T-cell (primary cell): ENCODE results near the gene PPP1R8. TPM values are rescaled to one million over a fixed set of nuclear protein-coding genes. Genes with fewer than 3 reads are reported as not detected.
A peak's percentile ranks its signal among the peaks of the same experiment; 100 is the strongest.

Experiments used
- ATAC-seq, 4 experiments: fragments of 200-7000 bp in 3 of 4; fragments of 150-1000 bp in 1 of 4; cut with Tn5 transposase; replicated peaks in 1 of 4; 1 replicate in 3 of 4; 2 replicates in 1 of 4; pipeline ENCODE4 v1.10.0; 2021; ENCODE audit warnings: moderate library complexity in 3 of 4, mild to moderate bottlenecking in 2 of 4, moderate number of reproducible peaks in 1 of 4
- CTCF ChIA-PET, 2 donors: fragments of 300-600 bp; sonication (Branson Sonifier 250); formaldehyde crosslinking; loops; one replicate each; lab custom pipeline; 2022; ENCODE audit warnings: antibody characterized with exemption in 2 of 2; lab: Charles Lee
- POLR2A ChIA-PET, 2 donors: fragments of 300-600 bp; sonication (Branson Sonifier 250); formaldehyde crosslinking; loops; one replicate each; lab custom pipeline; 2022; ENCODE audit warnings: antibody characterized with exemption in 2 of 2; lab: Charles Lee
- DNase-seq, 35 experiments: peaks; one replicate each; pipeline versions ENCODE4 v3.0.0 to v3.0.0-alpha.2; 2013 to 2023
- H3K27ac ChIP-seq: one replicate; pipeline ENCODE4 v1.5.1; 2013; ENCODE audit warnings: low read length
- H3K27me3 ChIP-seq, 2 experiments: replicated peaks in 1 of 2; 1 replicate in 1 of 2; 2 replicates in 1 of 2; pipeline versions ENCODE4 v1.6.1 to v1.7.0; 2013; ENCODE audit warnings: low read length in 1 of 2, mixed read lengths in 1 of 2; ENCODE audit not compliant: control insufficient read depth in 2 of 2, insufficient read depth in 2 of 2; ENCODE audit errors: extremely low read depth in 1 of 2
- H3K36me3 ChIP-seq, 2 donors: 1 replicate in 1 of 2; 2 replicates in 1 of 2; pipeline versions ENCODE4 v1.6.1 to v1.7.0; 2013; ENCODE audit warnings: low read length in 1 of 2; ENCODE audit not compliant: control insufficient read depth in 2 of 2, insufficient read depth in 1 of 2; ENCODE audit errors: extremely low read depth in 1 of 2
- H3K4me1 ChIP-seq, 2 experiments: 1 replicate in 1 of 2; 2 replicates in 1 of 2; pipeline versions ENCODE4 v1.6.1 to v1.7.0; 2013; ENCODE audit warnings: low read length in 2 of 2, mixed read lengths in 1 of 2; ENCODE audit not compliant: insufficient read depth in 2 of 2, control insufficient read depth in 1 of 2; ENCODE audit errors: extremely low read depth in 1 of 2
- H3K4me3 ChIP-seq, 2 donors: 1 replicate in 1 of 2; 2 replicates in 1 of 2; pipeline versions ENCODE4 v1.5.1 to v1.7.0; 2013; ENCODE audit warnings: mild to moderate bottlenecking in 2 of 2, low read length in 1 of 2, moderate library complexity in 1 of 2; ENCODE audit not compliant: control insufficient read depth in 1 of 2; ENCODE audit errors: extremely low read depth in 1 of 2
- H3K9me3 ChIP-seq: 2 replicates; pipeline ENCODE4 v1.7.0; 2013
- H3K27ac Mint-ChIP-seq, 2 donors: one replicate each; pipeline ENCODE4 v1.8.0; 2020 to 2021; ENCODE audit warnings: mild to moderate bottlenecking in 2 of 2, mixed read lengths in 2 of 2
- H3K27me3 Mint-ChIP-seq, 2 donors: one replicate each; pipeline ENCODE4 v1.8.0; 2021 to 2022; ENCODE audit warnings: mixed read lengths in 2 of 2
- H3K36me3 Mint-ChIP-seq: one replicate; pipeline ENCODE4 v1.8.0; 2021; ENCODE audit warnings: mixed read lengths
- H3K4me1 Mint-ChIP-seq, 3 donors: one replicate each; pipeline ENCODE4 v1.8.0; 2020 to 2022; ENCODE audit warnings: mixed read lengths in 3 of 3, mild to moderate bottlenecking in 1 of 3
- H3K4me3 Mint-ChIP-seq, 3 donors: one replicate each; pipeline ENCODE4 v1.8.0; 2020 to 2022; ENCODE audit warnings: mild to moderate bottlenecking in 3 of 3, mixed read lengths in 3 of 3, moderate library complexity in 3 of 3
- H3K9me3 Mint-ChIP-seq, 3 donors: one replicate each; pipeline ENCODE4 v1.8.0; 2020 to 2022; ENCODE audit warnings: mixed read lengths in 3 of 3
- WGBS: methylation state at CpG from one replicate; pipeline ENCODE4 v1.1.5; 2013; ENCODE audit warnings: missing lambda C conversion rate; ENCODE audit not compliant: insufficient coverage; 5-methylcytosine and 5-hydroxymethylcytosine counted together
- total RNA-seq, 35 experiments: library from RNA in 6 of 35; stranded (reverse) in 6 of 35; fragments of 120-200 nt in 1 of 35; gene quantifications; one replicate each; pipeline versions ENCODE4 v1.2.1 to v1.2.4 and lab custom pipeline; 2013 to 2026

The PPP1R8 gene
- total RNA-seq, 5 donors from 2014 or later (not counting 1 experiment from before 2014, with no cell fraction given): 20.5 to 48.1 (median 40.5) TPM

DNA sequence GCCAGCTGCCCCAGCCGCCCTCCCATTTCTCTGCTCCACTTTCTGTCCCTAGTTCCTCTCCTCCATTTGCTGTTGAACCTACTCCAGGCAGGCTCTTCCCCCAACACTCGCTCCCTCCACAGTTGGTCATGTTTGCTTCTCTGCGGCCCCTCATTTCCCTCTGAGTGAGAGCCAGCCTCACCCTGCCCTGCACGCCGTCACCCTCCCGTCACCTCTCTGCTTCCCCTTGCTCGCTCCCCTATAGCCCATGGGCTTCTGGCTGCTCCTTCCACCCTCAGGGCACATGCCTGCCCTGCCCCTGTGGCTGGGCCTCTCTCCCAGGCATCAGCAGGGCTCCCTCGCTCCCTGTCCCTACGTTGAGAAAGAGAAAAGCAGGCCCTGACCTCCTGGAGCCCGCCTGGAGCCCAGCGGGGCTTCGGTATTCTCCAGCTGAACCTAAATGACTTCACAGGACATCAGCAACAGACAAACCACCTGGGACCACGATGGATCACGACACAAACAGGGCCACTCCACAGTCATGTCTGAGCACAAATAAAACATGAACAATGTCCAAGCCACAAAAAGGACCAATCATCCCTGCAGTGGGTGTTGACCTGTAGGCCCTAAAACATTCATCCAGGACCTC, 28.5 kb downstream of the PPP1R8 start:
- Histone ChIP-seq H3K36me3 (no peaks in the 10 kb centered on the region), H3K4me1 (peaks cover 13 to 26% of the 10 kb centered on the region in 2 experiments), H3K27ac (no peak overlapping the region), H3K4me3 (no peak overlapping the region), H3K9me3 (no peaks in the 10 kb centered on the region), H3K27me3 (peaks cover 0 to 3% of the 10 kb centered on the region in 2 experiments)
- no peak for ATAC-seq
- no peak overlapping the region for H3K27ac Mint-ChIP-seq
- H3K4me1 Mint-ChIP-seq: peaks cover 15 to 42% (median 41%) of the 10 kb centered on the region in 3 donors
- CTCF ChIA-PET: no interaction called here
- H3K4me3 Mint-ChIP-seq: no peak overlapping the region
- POLR2A ChIA-PET: no interaction called here
- H3K27me3 Mint-ChIP-seq: no peaks in the 10 kb centered on the region
- no peaks in the 10 kb centered on the region for H3K36me3 Mint-ChIP-seq
- no peaks in the 10 kb centered on the region for H3K9me3 Mint-ChIP-seq
- DNase-seq: no peak
- WGBS: 95% methylated on average over 9 of the region's 14 CpGs

- Histone ChIP-seq H3K36me3 (no peaks in the 10 kb centered on the region), H3K27ac (no peak overlapping the region), H3K27me3 (peaks cover 0 to 2% of the 10 kb centered on the region in 2 experiments), H3K9me3 (no peaks in the 10 kb centered on the region), H3K4me3 (no peak overlapping the region), H3K4me1 (peaks cover 16 to 37% of the 10 kb centered on the region in 2 experiments)
- WGBS: 91% methylated on average over 6 of the region's 10 CpGs
- no peak overlapping the region for H3K4me3 Mint-ChIP-seq
- peak overlapping the region in 1 of 2 donors; percentile 25 for H3K27ac Mint-ChIP-seq
- ChIA-PET CTCF (no interaction called here), POLR2A (no interaction called here)
- H3K4me1 Mint-ChIP-seq: peaks cover 21 to 60% (median 55%) of the 10 kb centered on the region in 3 donors
- H3K36me3 Mint-ChIP-seq: no peaks in the 10 kb centered on the region
- DNase-seq: no peak
- H3K27me3 Mint-ChIP-seq: no peaks in the 10 kb centered on the region
- H3K9me3 Mint-ChIP-seq: no peaks in the 10 kb centered on the region
- ATAC-seq: no peak
Measured at GRCh38 chr1:27861436-27861835, 30.9 kb downstream of the PPP1R8 start.

GRCh38 chr1:27862004-27862403, 31.4 kb downstream of the PPP1R8 start:
- POLR2A ChIA-PET: no interaction called here
- Mint-ChIP-seq H3K4me3 (no peak overlapping the region), H3K27me3 (no peaks in the 10 kb centered on the region), H3K36me3 (no peaks in the 10 kb centered on the region), H3K4me1 (peaks cover 22 to 62% (median 58%) of the 10 kb centered on the region in 3 donors), H3K9me3 (no peaks in the 10 kb centered on the region), H3K27ac (peak overlapping the region in 1 of 2 donors; percentile 3)
- no peak overlapping the region for H3K4me3 ChIP-seq
- no peaks in the 10 kb centered on the region for H3K36me3 ChIP-seq
- CTCF ChIA-PET: no interaction called here
- H3K27me3 ChIP-seq: no peaks in the 10 kb centered on the region
- H3K27ac ChIP-seq: no peak overlapping the region
- WGBS: 87% methylated on average over 2 of the region's 3 CpGs
- no peaks in the 10 kb centered on the region for H3K9me3 ChIP-seq
- ATAC-seq (no peak), DNase-seq (no peak)
- peaks cover 16 to 39% of the 10 kb centered on the region in 2 experiments for H3K4me1 ChIP-seq

DNA sequence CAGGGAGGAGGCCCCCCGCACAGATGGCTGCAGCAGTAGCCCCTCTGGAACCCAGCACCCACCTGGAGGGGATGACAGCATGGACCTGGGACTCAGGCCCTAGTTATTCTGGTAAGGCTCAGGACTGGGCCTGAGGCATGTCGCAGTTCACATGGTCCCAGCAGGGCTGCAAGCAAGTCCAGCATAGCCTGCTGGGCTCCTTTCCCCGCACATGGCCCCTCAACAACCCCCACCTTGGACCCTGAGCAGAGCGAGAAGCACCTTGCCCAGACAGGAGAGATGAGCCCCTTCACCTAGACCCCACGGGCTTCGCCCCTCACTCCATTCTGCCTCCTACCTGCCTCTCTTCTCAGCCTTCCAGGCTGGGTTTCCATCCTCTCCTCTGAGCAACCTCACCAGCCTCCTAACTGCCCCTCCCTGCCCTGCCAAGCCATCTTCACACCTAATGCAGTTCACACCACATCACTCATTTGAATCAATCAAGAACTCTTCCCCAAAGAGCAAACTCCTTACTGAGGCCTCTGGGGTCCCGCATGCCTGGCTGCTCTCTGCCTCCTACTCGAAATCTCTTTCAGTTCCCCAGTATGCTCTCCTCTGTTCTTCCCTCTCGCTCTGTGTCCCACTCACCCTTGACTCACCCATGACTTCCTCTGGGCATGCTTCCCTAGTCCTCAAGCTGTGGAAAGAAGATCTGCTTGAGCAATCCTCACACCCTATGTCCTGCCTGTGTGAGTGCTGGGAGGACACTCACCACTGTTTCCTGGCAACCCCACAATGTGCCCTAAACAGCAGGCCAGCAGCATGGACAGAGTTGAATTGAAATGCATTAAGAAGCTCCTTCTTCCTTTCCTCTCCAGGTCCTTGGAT, 32.3 kb downstream of the PPP1R8 start:
- Histone ChIP-seq H3K9me3 (no peaks in the 10 kb centered on the region), H3K4me3 (no peak overlapping the region), H3K27me3 (no peaks in the 10 kb centered on the region), H3K36me3 (no peaks in the 10 kb centered on the region), H3K4me1 (peaks cover 16 to 46% of the 10 kb centered on the region in 2 experiments), H3K27ac (peak overlapping the region; percentile 32)
- ChIA-PET POLR2A (no interaction called here), CTCF (interaction anchor here in 1 of 2 donors (1.1 kb wide), 1 partner anchor 12 kb away, joined by 3 read pairs; no protein-coding TSS in a partner anchor)
- peak overlapping the region; percentile 62 to 71 for H3K27ac Mint-ChIP-seq
- DNase-seq (no peak), ATAC-seq (no peak)
- 95% methylated on average over 7 of the region's 9 CpGs for WGBS
- H3K27me3 Mint-ChIP-seq: no peaks in the 10 kb centered on the region
- H3K9me3 Mint-ChIP-seq: no peaks in the 10 kb centered on the region
- peaks cover 26 to 66% (median 60%) of the 10 kb centered on the region in 3 donors for H3K4me1 Mint-ChIP-seq
- H3K36me3 Mint-ChIP-seq: no peaks in the 10 kb centered on the region
- H3K4me3 Mint-ChIP-seq: peak overlapping the region in 1 of 3 donors; percentile 19

- peak overlapping the region; percentile 62 to 71 for H3K27ac Mint-ChIP-seq
- ChIA-PET CTCF (interaction anchor here in 1 of 2 donors (1.1 kb wide), 1 partner anchor 12 kb away, joined by 3 read pairs; no protein-coding TSS in a partner anchor), POLR2A (interaction anchor here (0.7 kb wide), 2 partner anchors 42 to 599 kb away, joined by 4 to 6 read pairs; no protein-coding TSS in a partner anchor)
- peak overlapping the region in 1 of 3 donors; percentile 60 for H3K4me3 Mint-ChIP-seq
- peaks cover 20 to 47% of the 10 kb centered on the region in 2 experiments for H3K4me1 ChIP-seq
- H3K27me3 ChIP-seq: no peaks in the 10 kb centered on the region
- 100% methylated on average over 1 of the region's 1 CpG for WGBS
- H3K4me1 Mint-ChIP-seq: peaks cover 28 to 65% (median 58%) of the 10 kb centered on the region in 3 donors
- peak overlapping the region; percentile 32 for H3K27ac ChIP-seq
- H3K27me3 Mint-ChIP-seq: no peaks in the 10 kb centered on the region
- H3K4me3 ChIP-seq: no peak overlapping the region
- H3K9me3 ChIP-seq: no peaks in the 10 kb centered on the region
- no peaks in the 10 kb centered on the region for H3K9me3 Mint-ChIP-seq
- DNase-seq (no peak), ATAC-seq (no peak)
- H3K36me3 Mint-ChIP-seq: no peaks in the 10 kb centered on the region
- no peaks in the 10 kb centered on the region for H3K36me3 ChIP-seq
Measured at GRCh38 chr1:27863538-27863915, 32.9 kb downstream of the PPP1R8 start.

- H3K9me3 Mint-ChIP-seq: no peaks in the 10 kb centered on the region
- H3K27me3 Mint-ChIP-seq: no peaks in the 10 kb centered on the region
- peak overlapping the region; percentile 94 to 96 for H3K27ac Mint-ChIP-seq
- no peaks in the 10 kb centered on the region for H3K36me3 ChIP-seq
- DNase-seq (peak in 2 of 35 experiments; percentile 20 to 61), ATAC-seq (peak in 1 of 4 experiments; percentile 64)
- peaks cover 26 to 53% of the 10 kb centered on the region in 2 experiments for H3K4me1 ChIP-seq
- POLR2A ChIA-PET: interaction anchor here (0.7 kb wide), 2 partner anchors 41 to 599 kb away, joined by 4 to 6 read pairs; no protein-coding TSS in a partner anchor
- WGBS: 72% methylated on average over 6 of the region's 8 CpGs
- CTCF ChIA-PET: interaction anchor here in 1 of 2 donors (0.7 to 1.1 kb wide), 3 partner anchors 11 to 22 kb away, joined by 3 to 4 read pairs (median 3); no protein-coding TSS in a partner anchor
- H3K4me3 ChIP-seq: no peak overlapping the region
- H3K36me3 Mint-ChIP-seq: no peaks in the 10 kb centered on the region
- peak overlapping the region; percentile 32 for H3K27ac ChIP-seq
- H3K4me1 Mint-ChIP-seq: peaks cover 36 to 65% (median 58%) of the 10 kb centered on the region in 3 donors
- peak overlapping the region in 1 of 3 donors; percentile 60 for H3K4me3 Mint-ChIP-seq
- H3K9me3 ChIP-seq: no peaks in the 10 kb centered on the region
- H3K27me3 ChIP-seq: no peaks in the 10 kb centered on the region
Measured at GRCh38 chr1:27864264-27864895, 33.8 kb downstream of the PPP1R8 start.
